ENCODE results near the gene APOC1.

DNA sequence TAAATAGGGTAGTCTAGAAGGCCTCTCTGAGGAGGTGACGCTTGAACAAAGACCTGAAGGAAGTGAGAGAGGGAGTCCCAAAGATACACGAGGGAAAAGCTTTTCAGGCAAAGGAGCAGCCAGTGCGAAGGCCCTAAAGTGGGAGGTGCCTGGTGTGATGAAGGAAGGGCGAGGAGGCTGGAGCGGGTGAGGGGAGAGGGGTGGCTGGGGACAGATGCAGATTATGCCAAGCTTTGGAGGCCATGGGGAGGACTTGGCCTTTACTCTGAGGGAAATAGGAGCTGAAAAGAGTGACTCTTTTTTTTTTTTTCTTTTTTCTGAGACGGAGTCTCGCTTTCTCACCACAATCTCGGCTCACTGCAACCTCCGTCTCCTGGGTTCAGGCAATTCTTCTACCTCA is 43.7 kb downstream of the APOC1 start:
- no peak for TF ChIP-seq RARB (CRISPR knock-in tag; IDR thresholded peaks at IDR 0.05)
- no peak for TF ChIP-seq GLIS3 (CRISPR knock-in tag; IDR thresholded peaks at IDR 0.05)
- TF ChIP-seq ZFP30 (CRISPR knock-in tag; IDR thresholded peaks at IDR 0.05) = no peak
- TF ChIP-seq ESRRG (CRISPR knock-in tag; IDR thresholded peaks at IDR 0.05) = no peak
- TF ChIP-seq TOX (CRISPR knock-in tag; IDR thresholded peaks at IDR 0.05; ENCODE audit: borderline replicate concordance) = no peak
- TF ChIP-seq BACH2 (CRISPR knock-in tag; IDR thresholded peaks at IDR 0.05; ENCODE audit: borderline replicate concordance) = no peak
- TF ChIP-seq PPARA (CRISPR knock-in tag; IDR thresholded peaks at IDR 0.05; ENCODE audit: borderline replicate concordance) = no peak
- TF ChIP-seq, protein P1, sequence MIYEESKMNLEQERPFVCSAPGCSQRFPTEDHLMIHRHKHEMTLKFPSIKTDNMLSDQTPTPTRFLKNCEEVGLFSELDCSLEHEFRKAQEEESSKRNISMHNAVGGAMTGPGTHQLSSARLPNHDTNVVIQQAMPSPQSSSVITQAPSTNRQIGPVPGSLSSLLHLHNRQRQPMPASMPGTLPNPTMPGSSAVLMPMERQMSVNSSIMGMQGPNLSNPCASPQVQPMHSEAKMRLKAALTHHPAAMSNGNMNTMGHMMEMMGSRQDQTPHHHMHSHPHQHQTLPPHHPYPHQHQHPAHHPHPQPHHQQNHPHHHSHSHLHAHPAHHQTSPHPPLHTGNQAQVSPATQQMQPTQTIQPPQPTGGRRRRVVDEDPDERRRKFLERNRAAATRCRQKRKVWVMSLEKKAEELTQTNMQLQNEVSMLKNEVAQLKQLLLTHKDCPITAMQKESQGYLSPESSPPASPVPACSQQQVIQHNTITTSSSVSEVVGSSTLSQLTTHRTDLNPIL (CRISPR knock-in tag; IDR thresholded peaks at IDR 0.05; ENCODE audit: low read depth) = no peak
- TF ChIP-seq ZFP3 (CRISPR knock-in tag; IDR thresholded peaks at IDR 0.05) = no peak
- TF ChIP-seq TCF4 (CRISPR knock-in tag; IDR thresholded peaks at IDR 0.05; ENCODE audit: borderline replicate concordance) = no peak
